Measurements from ENCODE around the gene CLBA1.
"Not testable (repeated sequence)": the region's sequence is repeated elsewhere in the genome, so short reads cannot be mapped to it uniquely, and the experiment has no call there.

The CLBA1 gene

DNA sequence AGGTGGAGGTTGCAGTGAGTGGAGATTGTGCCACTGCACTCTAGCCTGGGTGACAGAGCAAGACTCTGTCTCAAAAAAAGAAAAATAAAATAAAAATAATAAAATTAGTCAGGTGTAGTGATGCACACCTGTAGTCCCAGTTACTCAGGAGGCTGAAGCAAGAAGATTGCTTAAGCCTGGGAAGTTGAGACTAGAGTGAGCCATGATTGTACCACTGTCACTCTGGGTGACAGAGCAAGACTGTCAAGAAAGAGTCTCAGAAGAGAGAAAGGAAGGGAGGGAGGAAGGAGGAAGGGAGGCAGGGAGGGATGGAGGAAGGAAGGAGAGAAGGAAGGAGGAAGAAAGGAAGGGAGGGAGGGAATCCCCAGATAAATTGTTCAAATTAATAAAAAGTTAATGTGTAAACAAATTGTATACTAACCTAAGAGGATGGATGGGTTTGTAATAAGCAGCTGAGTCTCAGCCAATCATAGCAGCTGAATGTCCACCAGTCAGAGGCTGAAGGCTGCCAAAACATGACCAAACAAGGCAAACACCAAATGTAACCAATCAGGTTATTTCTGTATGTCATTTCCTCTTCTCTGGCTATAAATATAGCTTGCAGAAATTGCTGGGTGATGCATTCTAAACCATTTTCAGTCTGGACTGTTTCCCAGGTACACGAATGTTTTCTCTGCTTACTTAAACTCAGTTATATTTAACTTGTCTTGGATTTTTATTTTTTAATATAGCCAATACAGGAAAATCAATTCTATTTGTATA lies 41.4 kb downstream of the CLBA1 start:
- DNase-seq = no peak

DNA sequence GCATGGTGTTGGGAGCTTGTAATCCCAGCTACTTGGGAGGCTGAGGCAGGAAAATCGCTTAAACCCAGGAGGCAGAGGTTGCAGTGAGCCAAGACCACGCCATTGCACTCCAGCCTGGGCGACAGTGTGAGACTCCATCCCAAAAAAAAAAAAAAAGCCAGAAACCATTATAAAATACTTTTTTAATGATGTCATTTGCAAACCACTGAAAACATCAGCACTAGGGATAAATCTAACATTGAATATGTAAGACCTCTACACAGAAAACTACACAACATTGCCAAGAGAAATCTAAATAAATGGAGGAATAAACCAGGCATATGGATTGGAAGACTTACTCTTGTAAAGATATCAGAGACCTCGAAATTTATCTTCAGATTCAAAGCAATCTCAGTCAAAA lies 42.1 kb downstream of the CLBA1 start:
- DNase-seq = not testable (repeated sequence)

DNA sequence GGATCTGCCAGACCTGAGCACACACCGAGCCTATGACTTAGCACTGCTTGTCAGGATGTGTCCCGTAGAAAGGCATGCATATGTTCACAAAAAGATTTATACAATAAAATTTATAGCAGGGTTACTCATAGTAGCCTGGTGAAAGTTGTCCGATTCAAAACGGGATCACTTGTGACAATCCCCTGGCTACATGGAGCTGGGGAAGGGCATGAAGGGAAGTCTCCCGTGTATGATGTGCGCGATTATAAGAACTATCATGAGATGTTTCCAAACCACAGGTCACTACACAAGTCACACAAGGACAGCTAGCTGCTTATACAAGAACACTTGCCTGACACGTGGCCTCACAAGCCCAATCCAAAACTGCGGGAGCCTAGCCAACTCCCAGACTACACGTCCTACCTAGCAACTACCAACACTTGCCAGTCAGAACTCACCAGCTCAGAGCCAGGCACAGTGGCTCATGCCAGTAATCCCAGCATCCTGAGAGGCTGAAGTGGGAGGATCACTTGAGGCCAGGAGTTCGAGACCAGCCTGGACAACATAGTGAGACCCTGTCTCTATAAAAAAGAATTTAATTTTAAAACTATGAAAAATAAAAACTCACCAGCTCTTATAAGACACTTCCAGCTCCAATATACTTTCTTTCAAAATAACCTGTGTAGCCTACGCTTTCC lies 42.8 kb downstream of the CLBA1 start:
- DNase-seq = no peak

DNA sequence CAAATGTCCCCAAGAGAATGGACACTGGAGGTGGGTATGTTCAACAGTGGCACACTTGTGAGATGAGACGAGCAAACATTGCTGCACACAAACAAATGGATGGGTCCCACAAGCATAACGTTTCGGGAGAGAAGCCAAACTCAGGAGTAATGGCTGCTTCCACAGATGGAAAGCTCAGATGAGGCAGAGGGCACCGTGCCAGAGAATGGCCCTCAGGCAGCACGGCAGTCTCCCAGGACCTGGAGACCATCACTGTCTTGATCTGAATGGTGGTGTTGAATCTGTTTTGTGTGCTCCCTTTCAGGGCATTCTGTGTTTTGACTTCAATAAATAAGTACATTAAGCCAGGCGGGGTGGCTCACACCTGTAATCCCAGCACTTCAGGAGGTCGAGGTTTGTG lies 43.8 kb downstream of the CLBA1 start:
- no peak for DNase-seq

DNA sequence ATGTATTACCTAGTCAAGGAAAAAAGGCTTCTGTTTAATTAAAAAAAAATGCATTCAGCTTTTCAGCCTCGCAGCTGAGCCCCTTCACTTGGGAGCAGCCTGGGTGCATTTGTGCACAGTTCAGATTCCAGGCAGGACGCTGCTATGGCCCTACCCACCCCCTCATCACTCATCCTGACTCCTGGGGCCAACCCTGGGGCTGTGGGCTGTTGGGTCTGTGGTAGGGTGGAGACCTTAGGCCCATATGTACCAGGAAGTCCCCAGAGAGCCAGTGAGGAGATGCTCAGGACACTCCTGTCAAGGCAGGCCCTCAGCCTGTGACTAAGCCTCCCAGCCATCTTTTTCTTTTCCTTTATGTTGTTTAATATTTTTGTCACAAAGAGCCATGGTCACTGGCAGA lies 44.6 kb downstream of the CLBA1 start:
- no peak for DNase-seq

DNA sequence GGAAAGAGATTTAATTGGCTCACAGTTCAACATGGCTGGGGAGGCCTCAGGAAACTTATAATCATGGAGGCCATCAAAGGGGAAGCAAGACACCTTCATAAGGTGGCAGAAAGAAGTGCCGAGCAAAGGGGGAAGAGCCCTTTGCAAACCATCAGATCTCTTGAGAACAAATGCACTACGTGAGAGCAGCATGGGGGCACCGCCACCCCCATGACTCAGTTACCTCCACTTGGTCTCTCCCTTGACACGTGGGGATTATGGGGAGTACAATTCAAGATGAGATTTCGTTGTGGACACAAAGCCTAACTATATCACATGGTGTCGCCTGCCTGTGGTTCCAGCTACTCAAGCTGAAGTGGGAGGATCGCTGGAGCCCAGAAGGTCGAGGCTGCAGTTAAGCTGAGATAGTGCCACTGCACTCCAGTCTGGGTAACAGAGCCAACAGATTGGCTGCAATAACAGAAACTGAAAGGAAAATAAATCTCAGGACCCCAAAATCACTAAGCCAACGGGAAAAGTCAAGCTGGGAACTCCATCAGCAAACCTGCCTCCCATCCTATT lies 45.3 kb downstream of the CLBA1 start:
- DNase-seq = no peak

DNA sequence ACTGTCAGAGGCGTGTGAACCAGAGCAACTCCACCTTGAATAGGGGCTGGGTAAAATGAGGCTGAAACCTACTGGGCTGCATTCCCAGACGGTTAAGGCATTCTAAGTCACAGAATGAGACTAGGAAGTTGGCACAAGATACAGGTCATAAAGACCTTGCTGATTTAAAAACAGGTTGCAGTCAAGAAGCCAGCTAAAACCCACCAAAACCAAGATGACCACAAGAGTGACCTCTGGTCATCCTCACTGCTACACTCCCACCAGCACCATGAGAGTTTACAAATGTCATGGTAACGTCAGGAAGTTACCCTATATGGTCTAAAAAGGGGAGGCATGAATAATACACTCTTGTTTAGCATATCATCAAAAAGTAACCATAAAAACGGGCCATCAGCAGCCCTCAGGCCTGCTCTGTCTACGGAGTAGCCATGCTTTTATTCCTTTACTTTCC lies 46.9 kb downstream of the CLBA1 start:
- not testable (repeated sequence) for DNase-seq

DNA sequence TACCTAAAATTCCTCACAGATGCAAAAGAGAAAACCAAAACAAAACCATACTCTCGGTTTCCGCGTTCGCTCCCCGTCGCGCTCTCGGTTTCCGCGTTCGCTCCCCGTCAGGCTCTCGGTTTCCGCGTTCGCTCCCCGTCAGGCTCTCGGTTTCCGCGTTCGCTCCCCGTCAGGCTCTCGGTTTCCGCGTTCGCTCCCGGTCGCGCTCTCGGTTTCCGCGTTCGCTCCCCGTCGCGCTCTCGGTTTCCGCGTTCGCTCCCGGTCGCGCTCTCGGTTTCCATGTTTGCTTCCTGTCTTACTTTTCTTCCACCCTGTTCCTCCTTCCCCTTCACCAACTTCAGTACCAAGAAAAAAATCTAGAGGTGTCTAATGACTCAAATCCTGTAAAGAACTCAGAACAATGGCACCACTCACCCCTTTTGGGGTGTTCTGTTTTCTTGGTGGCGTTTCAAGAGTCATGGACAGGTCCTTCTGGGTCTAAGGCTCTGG lies 47.9 kb downstream of the CLBA1 start:
- DNase-seq = not testable (repeated sequence)

DNA sequence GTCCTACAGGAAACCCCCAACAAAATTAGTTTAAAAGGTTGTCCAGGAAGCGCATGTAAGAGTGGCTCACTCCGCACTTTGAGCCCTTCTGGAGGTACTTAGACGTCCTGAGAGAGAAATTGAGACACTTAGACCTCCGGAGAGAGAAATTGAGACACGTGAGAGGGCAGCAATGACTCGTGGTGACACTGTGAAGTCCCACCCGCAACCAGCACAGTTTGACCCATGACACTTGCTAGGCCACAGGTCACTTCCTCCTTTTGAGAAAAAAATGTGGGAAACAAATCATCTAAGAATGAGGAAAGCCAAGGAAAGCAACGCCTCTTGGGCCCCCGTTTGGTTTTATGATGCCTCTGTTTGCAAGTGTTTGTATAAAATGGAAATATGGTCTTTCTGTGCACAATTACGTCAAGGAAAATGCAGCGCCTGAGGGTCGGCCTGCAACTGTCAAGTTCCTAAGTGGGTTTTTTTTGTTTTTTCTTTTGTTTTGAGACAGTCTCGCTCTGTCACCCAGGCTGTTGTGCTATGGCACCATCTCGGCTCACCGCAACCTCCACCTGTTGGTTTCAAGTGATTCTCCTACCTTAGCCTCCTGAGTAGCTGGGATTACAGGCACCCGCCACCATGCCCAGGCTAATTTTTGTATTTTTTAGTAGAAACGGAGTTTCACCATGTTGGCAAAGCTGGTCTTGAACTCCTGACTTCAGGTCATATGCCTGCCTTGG lies 48.9 kb downstream of the CLBA1 start:
- DNase-seq = no peak

DNA sequence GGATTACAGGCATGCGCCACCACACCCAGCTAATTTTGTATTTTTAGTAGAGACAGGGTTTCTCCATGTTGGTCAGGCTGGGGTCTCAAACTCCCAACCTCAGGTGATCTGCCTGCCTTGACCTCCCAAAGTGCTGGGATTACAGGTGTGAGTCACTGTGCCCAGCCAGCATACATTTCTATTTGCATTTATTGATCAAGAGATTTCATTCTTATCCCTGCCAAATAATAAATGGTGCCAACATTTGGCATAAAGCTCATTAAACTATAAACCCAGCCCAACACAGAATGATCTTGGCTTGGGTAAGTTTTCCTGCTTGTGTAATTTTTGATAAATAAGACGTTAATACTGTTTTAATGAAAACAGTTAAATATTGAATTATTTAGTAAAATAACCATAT lies 50.0 kb downstream of the CLBA1 start:
- DNase-seq = not testable (repeated sequence)

DNA sequence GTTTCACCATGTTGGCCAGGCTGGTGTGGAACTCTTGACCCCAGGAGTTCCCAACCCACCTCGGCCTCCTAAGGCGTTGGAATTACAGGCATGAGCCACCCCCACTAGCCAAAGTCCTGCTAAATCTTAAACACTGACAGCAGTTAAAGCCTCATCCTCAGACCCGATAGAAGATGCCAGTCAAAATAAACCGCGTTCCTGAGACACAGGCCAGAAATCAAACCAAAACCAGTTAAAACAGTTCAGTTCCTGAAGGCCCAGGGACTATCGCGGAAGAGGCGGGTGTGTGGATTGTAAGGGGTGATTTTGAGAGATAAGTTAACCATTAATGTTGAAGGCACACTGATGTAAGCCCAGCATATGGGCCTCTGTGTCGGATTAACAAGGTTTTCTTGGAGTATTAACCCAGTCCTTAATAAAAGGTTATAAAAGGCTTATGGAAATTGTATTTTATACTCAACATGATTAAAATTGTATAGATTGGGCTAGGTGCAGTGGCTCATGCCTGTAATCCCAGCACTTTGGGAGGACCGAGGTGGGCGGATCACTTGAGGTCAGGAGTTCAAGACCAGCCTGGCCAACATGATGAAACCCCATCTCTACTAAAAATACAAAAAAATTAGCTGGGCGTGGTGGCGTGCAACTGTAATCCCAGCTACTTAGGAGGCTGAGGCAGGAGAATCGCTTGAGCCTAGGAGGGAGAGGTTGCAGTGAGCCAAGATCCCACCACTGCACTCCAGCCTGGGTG lies 54.0 kb downstream of the CLBA1 start:
- no peak for DNase-seq

DNA sequence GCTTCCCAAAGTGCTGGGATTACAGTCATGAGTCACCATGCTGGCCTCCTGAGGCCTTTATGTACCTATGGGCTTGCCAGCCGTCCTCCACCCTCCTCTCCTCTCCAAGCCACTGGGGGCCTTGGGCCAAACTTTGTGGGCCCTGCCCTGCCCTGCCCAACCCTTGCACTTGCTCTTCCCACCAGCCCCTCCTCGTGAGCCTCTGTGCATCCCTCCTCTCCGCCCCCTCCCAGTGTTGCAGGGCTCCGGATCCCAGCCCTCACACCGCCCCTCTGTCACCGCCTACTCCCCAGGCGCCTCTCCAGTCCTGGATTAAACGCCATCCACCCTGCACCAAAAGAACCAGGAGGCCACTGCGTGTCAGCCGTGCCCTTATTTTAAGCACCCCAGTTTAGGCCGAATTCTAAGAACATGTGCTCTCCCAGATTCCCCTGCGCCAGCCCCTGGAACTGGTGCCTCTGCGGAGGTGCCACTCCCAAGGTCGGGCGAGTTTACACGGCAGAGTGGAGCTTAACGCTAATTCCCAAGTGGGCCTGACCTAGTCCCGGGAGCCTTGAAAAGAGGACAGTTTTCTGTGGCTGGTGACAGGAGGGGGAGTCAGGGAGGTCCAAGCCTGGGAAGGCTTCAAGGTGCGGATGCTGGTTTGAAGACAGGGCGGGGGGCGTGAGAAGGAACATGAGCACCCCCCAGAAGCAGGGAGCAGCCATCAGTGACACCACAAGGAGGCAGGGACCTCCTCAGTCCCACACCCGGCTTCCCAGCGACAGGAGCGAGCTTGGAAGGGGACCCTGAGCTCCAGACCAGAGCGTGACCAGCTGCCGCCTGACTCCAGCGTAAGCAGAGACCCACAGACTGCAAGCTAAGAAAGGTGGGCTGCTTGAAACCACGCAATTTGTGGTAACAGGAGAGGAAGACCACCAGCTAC lies 56.5 kb downstream of the CLBA1 start:
- no peak for DNase-seq

DNA sequence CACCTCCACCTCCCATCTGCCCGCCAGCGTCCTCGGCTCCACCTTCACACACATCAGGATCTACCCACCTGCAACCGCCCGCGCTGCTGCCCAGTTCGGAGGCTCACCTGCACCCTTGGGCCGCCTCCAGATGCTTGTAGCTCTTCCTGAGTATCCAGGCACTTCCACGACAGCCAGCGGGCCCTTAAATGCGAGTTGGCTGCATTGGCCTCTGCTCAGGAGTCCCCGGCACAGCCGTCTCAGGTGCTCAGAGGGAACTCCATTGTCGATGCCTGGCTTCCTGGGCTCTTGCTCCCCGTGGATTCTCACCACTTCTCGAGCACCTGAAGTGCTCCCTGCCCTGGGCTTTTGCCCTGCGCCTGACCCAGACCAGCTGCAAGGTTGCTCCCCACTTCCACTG lies 57.2 kb downstream of the CLBA1 start:
- no peak for DNase-seq

DNA sequence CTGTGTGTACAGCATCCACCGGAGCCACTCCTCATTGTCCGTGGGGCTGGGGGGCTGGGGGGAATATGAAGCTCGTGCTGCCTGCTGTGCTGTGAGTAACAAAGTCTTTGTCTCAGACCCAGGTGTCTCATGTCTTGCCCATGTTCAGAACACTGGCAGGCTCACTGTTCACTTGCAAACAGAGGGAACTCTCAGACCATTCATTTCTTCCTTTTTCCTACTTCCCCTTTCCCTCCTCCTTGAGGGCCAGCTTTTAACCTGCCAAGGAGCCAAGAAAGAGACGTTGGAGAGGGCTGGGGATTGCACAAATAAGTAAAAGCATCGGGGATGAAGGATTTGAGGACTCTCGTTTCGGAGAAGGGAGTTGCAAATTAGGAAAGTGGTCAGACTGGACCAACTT lies 58.1 kb downstream of the CLBA1 start:
- no peak for DNase-seq
